ENCODE results near the gene CENPT. TPM values are rescaled to one million over a fixed set of nuclear protein-coding genes. Genes with fewer than 3 reads are reported as not detected.
"Not testable (repeated sequence)": the region's sequence is repeated elsewhere in the genome, so short reads cannot be mapped to it uniquely, and the experiment has no call there.

The CENPT gene
- total RNA-seq, 1 donor from 2014 or later: 19.7 TPM

GRCh38 chr16:67874372-67874771 lies 26.9 kb upstream of the CENPT start:
- no peak for DNase-seq

GRCh38 chr16:67873435-67874370 lies 26.2 kb upstream of the CENPT start:
- no peak for DNase-seq

GRCh38 chr16:67872631-67873434 lies 25.3 kb upstream of the CENPT start, which contains the start of gene EDC4:
TSS of gene EDC4 (plus strand) at chr16:67873052. CDS start at chr16:67873262, 210 bp downstream.
- DNase-seq: peak; percentile 63

- no peak for DNase-seq
These were observed 24.7 kb upstream of the CENPT start for GRCh38 chr16:67872131-67872630.

GRCh38 chr16:67871256-67871655 lies 23.8 kb upstream of the CENPT start:
- DNase-seq: no peak

- no peak for DNase-seq
These were observed 22.2 kb upstream of the CENPT start for GRCh38 chr16:67869653-67870052.

GRCh38 chr16:67868290-67868689 lies 20.8 kb upstream of the CENPT start:
- no peak for DNase-seq

- no peak for DNase-seq
These were observed 17.8 kb upstream of the CENPT start for GRCh38 chr16:67865318-67865717.

- DNase-seq: no peak
These were observed 17.1 kb upstream of the CENPT start for GRCh38 chr16:67864594-67864993.

- not testable (repeated sequence) for DNase-seq
These were observed 16.6 kb upstream of the CENPT start for GRCh38 chr16:67864044-67864443.

GRCh38 chr16:67862623-67863583 lies 15.4 kb upstream of the CENPT start:
- DNase-seq: peak; percentile 54

- no peak for DNase-seq
These were observed 14.4 kb upstream of the CENPT start for GRCh38 chr16:67861877-67862276.

- no peak for DNase-seq
These were observed 13.3 kb upstream of the CENPT start for GRCh38 chr16:67860589-67861398.

- no peak for DNase-seq
These were observed 11.0 kb upstream of the CENPT start for GRCh38 chr16:67858500-67858899.

- no peak for DNase-seq
These were observed 10.2 kb upstream of the CENPT start for GRCh38 chr16:67857547-67858233.

- no peak for DNase-seq
These were observed 9.5 kb upstream of the CENPT start for GRCh38 chr16:67856927-67857546.

GRCh38 chr16:67855789-67856188 lies 8.3 kb upstream of the CENPT start:
- no peak for DNase-seq

GRCh38 chr16:67853670-67854069 lies 6.2 kb upstream of the CENPT start:
- no peak for DNase-seq

GRCh38 chr16:67848118-67848517 lies 625 bp upstream of the CENPT start:
- no peak for DNase-seq
